AG10803 (cell line): Measurements from ENCODE around the gene EVPL.

ENCODE experiments used
- DNase-seq: peaks from one replicate; pipeline ENCODE4 v3.0.0; 2010; ENCODE audit warnings: low read depth
- H3K4me3 ChIP-seq: 2 replicates; pipeline ENCODE4 v1.5.1; 2011; ENCODE audit warnings: mild to moderate bottlenecking, low read length, control low read depth
- CTCF ChIP-seq: conservative IDR thresholded peaks from 2 replicates; pipeline ENCODE4 v1.5.1; 2011; ENCODE audit warnings: mild to moderate bottlenecking, low read length, control low read depth, inconsistent platforms

Gene EVPL

GRCh38 chr17:76024353-76024752 lies 2.8 kb downstream of the EVPL start:
- H3K4me3 ChIP-seq = no peak overlapping the region
- no peak for TF ChIP-seq CTCF

GRCh38 chr17:76023900-76024237 lies 3.2 kb downstream of the EVPL start:
- TF ChIP-seq CTCF = no peak
- DNase-seq = no peak
- H3K4me3 ChIP-seq = no peak overlapping the region

More at GRCh38 chr17:76024353-76024752, 2.8 kb downstream of the EVPL start:
- DNase-seq = no peak

- no peak for TF ChIP-seq CTCF
- DNase-seq = no peak
- H3K4me3 ChIP-seq = no peak overlapping the region
Measured at GRCh38 chr17:76022973-76023899, 3.9 kb downstream of the EVPL start.

- H3K4me3 ChIP-seq = no peak overlapping the region
- no peak for DNase-seq
Measured at GRCh38 chr17:76022285-76022684, 4.8 kb downstream of the EVPL start.

GRCh38 chr17:76019833-76020467 lies 7.2 kb downstream of the EVPL start:
- DNase-seq = no peak
- TF ChIP-seq CTCF = no peak
- no peak overlapping the region for H3K4me3 ChIP-seq

More at GRCh38 chr17:76022285-76022684, 4.8 kb downstream of the EVPL start:
- no peak for TF ChIP-seq CTCF

- DNase-seq = no peak
- TF ChIP-seq CTCF = no peak
- no peak overlapping the region for H3K4me3 ChIP-seq
Measured at GRCh38 chr17:76018801-76019200, 8.3 kb downstream of the EVPL start.

- no peak overlapping the region for H3K4me3 ChIP-seq
- DNase-seq = no peak
- no peak for TF ChIP-seq CTCF
Measured at GRCh38 chr17:76018340-76018680, 8.8 kb downstream of the EVPL start.
